ENCODE data around the gene BNIP3.

GRCh38 chr10:131961047-131961776 lies 20.5 kb downstream of the BNIP3 start:
- TF ChIP-seq CTCF (IDR thresholded peaks at IDR 0.05; ENCODE audit: insufficient read depth, low read length, poor library complexity, severe bottlenecking) (no peak), EZH2phosphoT487 (conservative IDR thresholded peaks at IDR 0.05; ENCODE audit: low read length) (no peak)
